ENCODE data around the gene CREB3L2.

Gene CREB3L2

GRCh38 chr7:137839903-137840779 lies 161.7 kb downstream of the CREB3L2 start:
- no peaks in the 10 kb centered on the region for H3K36me3 ChIP-seq (ENCODE audit: control insufficient read depth in 2 of 2, insufficient read depth in 1 of 2, low read length in 2 of 2)
- H3K9me3 ChIP-seq (ENCODE audit: control insufficient read depth, insufficient read depth, low read depth, low read length), result no peaks in the 10 kb centered on the region
- H3K4me3 ChIP-seq (ENCODE audit: low read depth, low read length), result no peak overlapping the region
- no peaks in the 10 kb centered on the region for H3K4me1 ChIP-seq (ENCODE audit: control insufficient read depth, insufficient read depth, low read length)
- TF ChIP-seq, protein P1, sequence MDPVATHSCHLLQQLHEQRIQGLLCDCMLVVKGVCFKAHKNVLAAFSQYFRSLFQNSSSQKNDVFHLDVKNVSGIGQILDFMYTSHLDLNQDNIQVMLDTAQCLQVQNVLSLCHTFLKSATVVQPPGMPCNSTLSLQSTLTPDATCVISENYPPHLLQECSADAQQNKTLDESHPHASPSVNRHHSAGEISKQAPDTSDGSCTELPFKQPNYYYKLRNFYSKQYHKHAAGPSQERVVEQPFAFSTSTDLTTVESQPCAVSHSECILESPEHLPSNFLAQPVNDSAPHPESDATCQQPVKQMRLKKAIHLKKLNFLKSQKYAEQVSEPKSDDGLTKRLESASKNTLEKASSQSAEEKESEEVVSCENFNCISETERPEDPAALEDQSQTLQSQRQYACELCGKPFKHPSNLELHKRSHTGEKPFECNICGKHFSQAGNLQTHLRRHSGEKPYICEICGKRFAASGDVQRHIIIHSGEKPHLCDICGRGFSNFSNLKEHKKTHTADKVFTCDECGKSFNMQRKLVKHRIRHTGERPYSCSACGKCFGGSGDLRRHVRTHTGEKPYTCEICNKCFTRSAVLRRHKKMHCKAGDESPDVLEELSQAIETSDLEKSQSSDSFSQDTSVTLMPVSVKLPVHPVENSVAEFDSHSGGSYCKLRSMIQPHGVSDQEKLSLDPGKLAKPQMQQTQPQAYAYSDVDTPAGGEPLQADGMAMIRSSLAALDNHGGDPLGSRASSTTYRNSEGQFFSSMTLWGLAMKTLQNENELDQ (tag by site-specific recombination; IDR thresholded peaks at IDR 0.05; ENCODE audit: low read depth), result no peak
- TF ChIP-seq ZNF404 (tag by site-specific recombination; IDR thresholded peaks at IDR 0.05) (no peak), ZNF549 (tag by site-specific recombination; IDR thresholded peaks at IDR 0.05) (no peak), ZNF223 (tag by site-specific recombination; IDR thresholded peaks at IDR 0.05) (no peak), ZNF473 (tag by site-specific recombination; IDR thresholded peaks at IDR 0.05) (no peak), ZSCAN4 (tag by site-specific recombination; IDR thresholded peaks at IDR 0.05) (no peak), ZBTB20 (tag by site-specific recombination; IDR thresholded peaks at IDR 0.05) (no peak), ZNF2 (tag by site-specific recombination; IDR thresholded peaks at IDR 0.05) (no peak), ZNF280C (tag by site-specific recombination; IDR thresholded peaks at IDR 0.05) (no peak)
- TF ChIP-seq, protein P2, sequence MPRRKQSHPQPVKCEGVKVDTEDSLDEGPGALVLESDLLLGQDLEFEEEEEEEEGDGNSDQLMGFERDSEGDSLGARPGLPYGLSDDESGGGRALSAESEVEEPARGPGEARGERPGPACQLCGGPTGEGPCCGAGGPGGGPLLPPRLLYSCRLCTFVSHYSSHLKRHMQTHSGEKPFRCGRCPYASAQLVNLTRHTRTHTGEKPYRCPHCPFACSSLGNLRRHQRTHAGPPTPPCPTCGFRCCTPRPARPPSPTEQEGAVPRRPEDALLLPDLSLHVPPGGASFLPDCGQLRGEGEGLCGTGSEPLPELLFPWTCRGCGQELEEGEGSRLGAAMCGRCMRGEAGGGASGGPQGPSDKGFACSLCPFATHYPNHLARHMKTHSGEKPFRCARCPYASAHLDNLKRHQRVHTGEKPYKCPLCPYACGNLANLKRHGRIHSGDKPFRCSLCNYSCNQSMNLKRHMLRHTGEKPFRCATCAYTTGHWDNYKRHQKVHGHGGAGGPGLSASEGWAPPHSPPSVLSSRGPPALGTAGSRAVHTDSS (tag by site-specific recombination; IDR thresholded peaks at IDR 0.05), result no peak
- TF ChIP-seq, protein P3, sequence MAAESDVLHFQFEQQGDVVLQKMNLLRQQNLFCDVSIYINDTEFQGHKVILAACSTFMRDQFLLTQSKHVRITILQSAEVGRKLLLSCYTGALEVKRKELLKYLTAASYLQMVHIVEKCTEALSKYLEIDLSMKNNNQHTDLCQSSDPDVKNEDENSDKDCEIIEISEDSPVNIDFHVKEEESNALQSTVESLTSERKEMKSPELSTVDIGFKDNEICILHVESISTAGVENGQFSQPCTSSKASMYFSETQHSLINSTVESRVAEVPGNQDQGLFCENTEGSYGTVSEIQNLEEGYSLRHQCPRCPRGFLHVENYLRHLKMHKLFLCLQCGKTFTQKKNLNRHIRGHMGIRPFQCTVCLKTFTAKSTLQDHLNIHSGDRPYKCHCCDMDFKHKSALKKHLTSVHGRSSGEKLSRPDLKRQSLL (tag by site-specific recombination; IDR thresholded peaks at IDR 0.05), result no peak
- CTCF ChIA-PET, result interaction anchor here (0.6 to 1.6 kb wide), 3 partner anchors 14 to 386 kb away, joined by 3 to 6 read pairs (median 5); no protein-coding TSS in a partner anchor
- POLR2A ChIA-PET, result no interaction called here
- H3K27ac ChIP-seq (ENCODE audit: extremely low read depth, low read depth, low read length), result no peak overlapping the region

DNA sequence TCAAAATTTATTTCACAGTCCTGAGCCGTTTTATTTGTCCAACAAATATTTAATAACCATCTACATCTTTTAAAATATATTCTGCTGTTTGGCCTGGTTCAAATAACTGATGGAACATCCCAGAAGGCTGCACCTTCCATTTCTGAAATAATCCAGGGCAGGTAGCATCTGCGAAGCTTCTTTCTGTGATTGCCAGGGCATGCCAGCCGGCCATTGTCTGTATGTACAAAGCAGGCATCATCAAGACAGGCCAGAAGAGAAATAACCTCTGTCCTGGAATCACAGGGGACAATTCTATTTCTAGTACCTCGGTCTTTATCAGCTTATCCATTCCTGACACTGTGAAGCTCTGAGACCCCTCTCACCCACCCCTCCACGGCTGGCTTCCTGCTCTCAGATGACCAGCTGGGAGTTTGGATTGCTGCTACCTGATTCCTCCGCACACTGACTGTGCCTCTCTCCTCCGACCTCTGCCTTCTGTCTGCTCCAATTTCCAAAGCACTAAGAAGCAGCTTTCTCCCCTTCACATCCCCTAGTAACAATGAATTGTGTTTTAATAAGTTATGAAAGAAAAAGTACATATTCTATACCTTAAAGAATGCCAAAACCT lies 163.1 kb downstream of the CREB3L2 start:
- no peaks in the 10 kb centered on the region for H3K4me1 ChIP-seq (ENCODE audit: control insufficient read depth, insufficient read depth, low read length)
- POLR2A ChIA-PET, result no interaction called here
- no peak for TF ChIP-seq ZBTB48 (tag by site-specific recombination; IDR thresholded peaks at IDR 0.05)
- TF ChIP-seq, protein P4, sequence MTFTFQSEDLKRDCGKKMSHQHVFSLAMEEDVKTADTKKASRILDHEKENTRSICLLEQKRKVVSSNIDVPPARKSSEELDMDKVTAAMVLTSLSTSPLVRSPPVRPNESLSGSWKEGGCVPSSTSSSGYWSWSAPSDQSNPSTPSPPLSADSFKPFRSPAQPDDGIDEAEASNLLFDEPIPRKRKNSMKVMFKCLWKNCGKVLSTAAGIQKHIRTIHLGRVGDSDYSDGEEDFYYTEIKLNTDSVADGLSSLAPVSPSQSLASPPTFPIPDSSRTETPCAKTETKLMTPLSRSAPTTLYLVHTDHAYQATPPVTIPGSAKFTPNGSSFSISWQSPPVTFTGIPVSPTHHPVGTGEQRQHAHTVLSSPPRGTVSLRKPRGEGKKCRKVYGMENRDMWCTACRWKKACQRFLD (tag by site-specific recombination; IDR thresholded peaks at IDR 0.05), result no peak
- TF ChIP-seq ZNF148 (tag by site-specific recombination; IDR thresholded peaks at IDR 0.05; ENCODE audit: borderline replicate concordance), result no peak
- no peak for TF ChIP-seq ZNF274 (IDR thresholded peaks at IDR 0.05; ENCODE audit: low read length)
- TF ChIP-seq ZNF274 (tag by site-specific recombination; IDR thresholded peaks at IDR 0.05; ENCODE audit: borderline replicate concordance), result no peak
- no peak for TF ChIP-seq ZSCAN30 (tag by site-specific recombination; IDR thresholded peaks at IDR 0.05)

More for the DNA sequence above, 163.1 kb downstream of the CREB3L2 start:
- CTCF ChIA-PET, result interaction anchor here (1.6 kb wide), 1 partner anchor 183 kb away, joined by 6 read pairs; no protein-coding TSS in a partner anchor
- Histone ChIP-seq H3K27ac (ENCODE audit: extremely low read depth, low read depth, low read length) (no peak overlapping the region), H3K9me3 (ENCODE audit: control insufficient read depth, insufficient read depth, low read depth, low read length) (no peaks in the 10 kb centered on the region), H3K4me3 (ENCODE audit: low read depth, low read length) (no peak overlapping the region), H3K36me3 (ENCODE audit: control insufficient read depth in 2 of 2, insufficient read depth in 1 of 2, low read length in 2 of 2) (no peaks in the 10 kb centered on the region)
